Endothelial cell of umbilical vein (primary cell): ENCODE data around the gene KRR1. TPM values are rescaled to one million over a fixed set of nuclear protein-coding genes. Genes with fewer than 3 reads are reported as not detected.
"Not testable (repeated sequence)": the region's sequence is repeated elsewhere in the genome, so short reads cannot be mapped to it uniquely, and the experiment has no call there.

ENCODE experiments used
- BruUV-seq: library from RNA; stranded (reverse); fragments of 400-500 nt; replicated peaks from 2 replicates; lab custom pipeline; 2021; lab: Mats Ljungman, UMichigan
- CTCF ChIA-PET: fragments of 300-600, 350-600 bp; sonication (Branson Sonifier 250); formaldehyde crosslinking; loops from one replicate; lab custom pipeline; 2021; ENCODE audit warnings: antibody characterized with exemption, inconsistent platforms; lab: Charles Lee
- POLR2A ChIA-PET: fragments of 300-600, 350-600 bp; sonication (Branson Sonifier 250); formaldehyde crosslinking; loops from one replicate; lab custom pipeline; 2021; ENCODE audit warnings: antibody characterized with exemption, inconsistent platforms; lab: Charles Lee
- DNase-seq: peaks from one replicate; pipeline ENCODE4 v3.0.0-alpha.2; 2011; ENCODE audit warnings: low read depth, low spot score
- FAIRE-seq: peaks from 2 replicates; lab custom pipeline; 2011; peaks lifted over from hg19 to GRCh38; lab: Jason Lieb, UNC
- H2AFZ ChIP-seq: 2 replicates; pipeline ENCODE4 v1.6.0; 2012; ENCODE audit warnings: low read depth, low read length, control low read depth, inconsistent platforms
- H3K27ac ChIP-seq: 2 replicates; pipeline ENCODE4 v1.5.1; 2011; ENCODE audit warnings: low read depth, mild to moderate bottlenecking, control low read depth, low read length, moderate library complexity; ENCODE audit not compliant: insufficient read depth
- H3K27me3 ChIP-seq, 2 experiments: 2 replicates each; pipeline versions ENCODE4 v1.6.0 to v1.6.1; 2011; ENCODE audit warnings: low read length in 2 of 2, mixed read lengths in 1 of 2; ENCODE audit not compliant: control insufficient read depth in 2 of 2, insufficient read depth in 2 of 2
- H3K36me3 ChIP-seq, 2 experiments: 2 replicates in 1 of 2; 3 replicates in 1 of 2; pipeline ENCODE4 v1.5.1; 2011; ENCODE audit warnings: low read length in 2 of 2, mild to moderate bottlenecking in 1 of 2, moderate library complexity in 1 of 2; ENCODE audit not compliant: control insufficient read depth in 2 of 2, insufficient read depth in 2 of 2; ENCODE audit errors: extremely low read depth in 1 of 2
- H3K4me1 ChIP-seq: 3 replicates; pipeline ENCODE4 v1.5.1; 2011; ENCODE audit warnings: mild to moderate bottlenecking, low read length; ENCODE audit not compliant: control insufficient read depth, insufficient read depth; ENCODE audit errors: extremely low read depth
- H3K4me2 ChIP-seq: 2 replicates; pipeline ENCODE4 v1.6.1; 2011; ENCODE audit warnings: low read length, control low read depth, mixed read lengths; ENCODE audit not compliant: insufficient read depth
- H3K4me3 ChIP-seq, 3 experiments: fragments of 200-600 bp in 1 of 3; sonication (generic), shearing (Covaris generic) in 1 of 3; replicated peaks in 1 of 3; 2 replicates each; pipeline ENCODE4 v1.5.1; 2011 to 2016; ENCODE audit warnings: control low read depth in 3 of 3, low read length in 3 of 3, mild to moderate bottlenecking in 2 of 3, inconsistent platforms in 1 of 3, low read depth in 1 of 3, moderate library complexity in 1 of 3; ENCODE audit not compliant: insufficient read depth in 1 of 3
- H3K79me2 ChIP-seq: 2 replicates; pipeline ENCODE4 v1.6.0; 2012; ENCODE audit warnings: low read length, inconsistent platforms; ENCODE audit not compliant: control insufficient read depth, insufficient read depth
- H3K9ac ChIP-seq: replicated peaks from 2 replicates; pipeline ENCODE3; 2011; ENCODE audit warnings: low read length, control low read depth; ENCODE audit not compliant: insufficient read depth; ENCODE audit errors: extremely low read depth
- H3K9me1 ChIP-seq: replicated peaks from 3 replicates; pipeline ENCODE4 v1.6.0; 2011; ENCODE audit warnings: mild to moderate bottlenecking, low read length; ENCODE audit not compliant: control insufficient read depth, insufficient read depth; ENCODE audit errors: extremely low read depth
- H3K9me3 ChIP-seq: replicated peaks from 2 replicates; pipeline ENCODE4 v1.5.1; 2012; ENCODE audit warnings: low read length, inconsistent platforms; ENCODE audit not compliant: control insufficient read depth, insufficient read depth
- H4K20me1 ChIP-seq: replicated peaks from 2 replicates; pipeline ENCODE3; 2011; ENCODE audit warnings: mild to moderate bottlenecking, low read length; ENCODE audit not compliant: control insufficient read depth, insufficient read depth; ENCODE audit errors: extremely low read depth
- FOS ChIP-seq: IDR thresholded peaks from 2 replicates; pipeline ENCODE4 v1.6.1; 2011; ENCODE audit warnings: mild to moderate bottlenecking, low read length, moderate library complexity, borderline replicate concordance; ENCODE audit not compliant: insufficient read depth
- GATA2 ChIP-seq: IDR thresholded peaks from 2 replicates; pipeline ENCODE4 v1.7.0; 2011; ENCODE audit warnings: low read depth, mild to moderate bottlenecking, moderate library complexity, mixed read lengths, low read length; ENCODE audit not compliant: insufficient read length, insufficient read depth
- JUN ChIP-seq: IDR thresholded peaks from 2 replicates; pipeline ENCODE4 v1.6.1; 2011; ENCODE audit warnings: borderline replicate concordance, low read depth; ENCODE audit not compliant: insufficient read length, insufficient read depth
- dilution Hi-C: fragments of 300-500 bp; cut with MboI; formaldehyde crosslinking; loops from one replicate; pipeline ENCODE4 v1.15.0; 2019; ENCODE audit warnings: low sequenced_read_pairs; ENCODE audit not compliant: extremely low pct_ligation_motif_present
- intact Hi-C: fragments of 100-400 bp; cut with micrococcal nuclease; formaldehyde crosslinking; loops from one replicate; pipeline ENCODE4 v1.10.0; 2022
- polyA plus RNA-seq, 4 experiments: library from polyadenylated mRNA; depleted of rRNA in 3 of 4; stranded (reverse) in 3 of 4; unstranded in 1 of 4; fragments of >200 nt; gene quantifications; 2 replicates each; pipeline versions ENCODE4 v1.2.1 to v1.2.3, GENCODE V29; 2011 to 2012; ENCODE audit warnings: missing spikeins in 1 of 4
- total RNA-seq: library from RNA; stranded (reverse); gene quantifications from 2 replicates; pipeline ENCODE4 v1.2.3, GENCODE V29; 2021
- TF ChIP-seq, protein P1 (sequence below), 2 donors: IDR thresholded peaks; 1 replicate in 1 of 2; 2 replicates in 1 of 2; pipeline ENCODE4 v1.5.1; 2011; ENCODE audit warnings: low read length in 2 of 2, mild to moderate bottlenecking in 2 of 2, moderate library complexity in 2 of 2, control low read depth in 1 of 2, inconsistent platforms in 1 of 2, low read depth in 1 of 2; ENCODE audit not compliant: insufficient read depth in 1 of 2; ENCODE audit errors: extremely low read depth in 1 of 2

KRR1 gene
- total and polyA plus RNA-seq, 2 donors (not counting 3 experiments of a cell fraction or from before 2014, with no cell fraction given), result 5.9 to 49.3 TPM

DNA sequence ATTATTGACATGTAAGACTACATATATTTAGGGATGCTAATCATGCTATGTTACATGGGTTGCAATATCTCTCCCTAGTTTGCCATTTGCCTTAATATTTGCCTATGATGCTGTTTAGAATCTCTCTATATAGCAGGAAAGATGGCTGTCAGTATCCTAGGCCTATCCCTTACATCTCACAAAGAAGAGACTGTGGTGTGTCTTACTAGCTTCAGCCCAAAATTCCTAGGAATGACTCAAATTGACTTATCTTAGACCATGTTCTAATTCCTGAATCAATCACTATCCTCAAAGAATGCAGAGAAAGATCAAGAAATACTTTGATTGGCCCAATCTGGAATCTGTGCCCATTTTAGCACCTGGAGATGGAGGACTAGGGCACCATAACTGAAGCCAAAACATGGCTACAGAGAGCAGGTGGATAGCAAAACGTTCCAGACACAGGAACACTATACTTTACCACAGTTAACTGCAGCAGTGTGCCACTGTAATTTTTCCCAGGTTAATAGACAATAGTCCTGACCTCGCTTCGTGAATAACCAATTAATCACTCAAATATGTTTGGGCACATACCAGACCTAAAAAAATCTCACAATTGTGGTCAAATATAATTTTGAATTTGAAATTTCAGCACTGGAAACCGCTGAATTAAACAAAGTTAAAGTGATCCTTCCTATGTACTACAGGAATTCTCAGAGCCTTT lies 63.6 kb downstream of the KRR1 start:
- Histone ChIP-seq H2AFZ (no peak overlapping the region), H3K4me2 (peak overlapping the region; percentile 2), H3K79me2 (no peaks in the 10 kb centered on the region), H3K4me1 (peaks cover 9% of the 10 kb centered on the region), H3K9ac (no peak overlapping the region), H3K27ac (no peak overlapping the region), H3K36me3 (no peaks in the 10 kb centered on the region), H3K4me3 (no peak overlapping the region), H3K9me1 (no peaks in the 10 kb centered on the region), H3K9me3 (no peaks in the 10 kb centered on the region), H4K20me1 (no peaks in the 10 kb centered on the region), H3K27me3 (no peaks in the 10 kb centered on the region)
- ChIA-PET CTCF (interaction anchor here (0.9 to 1.5 kb wide), 3 partner anchors 11 to 113 kb away, joined by 3 to 4 read pairs (median 4); partner anchors contain the start of gene GLIPR1L1), POLR2A (interaction anchor here (1.1 kb wide), 1 partner anchor 33 kb away, joined by 3 read pairs; the partner anchor contains the start of gene GLIPR1)
- no peak for TF ChIP-seq GATA2
- DNase-seq (no peak), FAIRE-seq (no peak)
- intact Hi-C loops, result loop anchor here (2.0 kb wide), 1 partner anchor 33 kb away; the partner anchor contains the start of gene GLIPR1
- dilution Hi-C loops, result no loop called here
- BruUV-seq, result no TSS peak

DNA sequence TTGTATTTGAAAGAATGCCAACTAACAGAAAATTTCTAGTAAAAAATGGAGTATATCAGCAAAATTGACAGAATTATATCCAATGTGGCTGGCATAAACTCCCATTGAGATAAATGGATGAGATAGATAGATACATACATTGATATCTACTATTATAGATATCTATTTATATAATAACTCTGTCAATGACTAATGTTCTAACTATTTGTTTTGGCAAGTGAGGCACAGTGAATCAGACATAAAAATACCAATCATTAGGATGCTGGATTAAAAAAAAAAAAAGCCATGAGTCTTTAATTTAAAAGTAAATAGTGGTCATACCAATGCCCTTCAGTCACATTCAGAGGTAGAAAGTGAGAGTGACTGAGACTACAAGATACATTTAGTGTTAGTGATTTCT lies 64.6 kb downstream of the KRR1 start:
- no peak overlapping the region for H2AFZ ChIP-seq
- intact Hi-C loops, result loop anchor here (2.0 kb wide), 1 partner anchor 34 kb away; the partner anchor contains the start of gene GLIPR1
- no peak overlapping the region for H3K27ac ChIP-seq

DNA sequence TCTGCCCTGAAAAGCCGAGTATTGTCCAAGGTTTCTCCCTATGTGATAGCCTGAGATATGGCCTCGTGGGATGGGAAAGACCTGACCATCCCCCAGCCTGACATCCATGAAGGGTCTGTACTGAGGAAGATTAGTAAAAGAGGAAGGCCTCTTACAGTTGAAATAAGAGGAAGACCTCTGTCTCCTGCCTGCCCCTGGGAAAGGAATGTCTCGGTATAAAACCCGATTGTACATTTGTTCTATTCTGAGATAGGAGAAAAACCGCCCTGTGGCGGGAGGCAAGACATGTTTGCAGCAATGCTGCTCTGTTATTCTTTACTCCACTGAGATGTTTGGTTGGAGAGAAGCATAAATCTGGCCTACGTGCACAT lies 66.3 kb downstream of the KRR1 start:
- intact Hi-C loops, H3K4me1 ChIP-seq, H3K4me3 ChIP-seq, POLR2A ChIA-PET, dilution Hi-C loops, FAIRE-seq, H3K79me2 ChIP-seq, H2AFZ ChIP-seq, H3K9ac ChIP-seq, H3K9me1 ChIP-seq, BruUV-seq, H4K20me1 ChIP-seq, H3K9me3 ChIP-seq, DNase-seq, H3K4me2 ChIP-seq, CTCF ChIA-PET, H3K27me3 ChIP-seq, H3K27ac ChIP-seq, H3K36me3 ChIP-seq: not testable (repeated sequence)

More for the DNA sequence above, 64.6 kb downstream of the KRR1 start:
- POLR2A ChIA-PET, result interaction anchor here (1.1 kb wide), 2 partner anchors 34 to 36 kb away, joined by 3 to 4 read pairs; partner anchors contain the start of gene GLIPR1
- Histone ChIP-seq H3K4me2 (no peak overlapping the region), H3K36me3 (no peaks in the 10 kb centered on the region), H4K20me1 (no peaks in the 10 kb centered on the region), H3K4me3 (no peak overlapping the region), H3K9me3 (no peaks in the 10 kb centered on the region), H3K9ac (no peak overlapping the region), H3K79me2 (no peaks in the 10 kb centered on the region), H3K4me1 (peaks cover 9% of the 10 kb centered on the region), H3K9me1 (no peaks in the 10 kb centered on the region), H3K27me3 (no peaks in the 10 kb centered on the region)
- TF ChIP-seq FOS (peak; percentile 65), GATA2 (no peak), JUN (no peak)
- TF ChIP-seq, protein P1, sequence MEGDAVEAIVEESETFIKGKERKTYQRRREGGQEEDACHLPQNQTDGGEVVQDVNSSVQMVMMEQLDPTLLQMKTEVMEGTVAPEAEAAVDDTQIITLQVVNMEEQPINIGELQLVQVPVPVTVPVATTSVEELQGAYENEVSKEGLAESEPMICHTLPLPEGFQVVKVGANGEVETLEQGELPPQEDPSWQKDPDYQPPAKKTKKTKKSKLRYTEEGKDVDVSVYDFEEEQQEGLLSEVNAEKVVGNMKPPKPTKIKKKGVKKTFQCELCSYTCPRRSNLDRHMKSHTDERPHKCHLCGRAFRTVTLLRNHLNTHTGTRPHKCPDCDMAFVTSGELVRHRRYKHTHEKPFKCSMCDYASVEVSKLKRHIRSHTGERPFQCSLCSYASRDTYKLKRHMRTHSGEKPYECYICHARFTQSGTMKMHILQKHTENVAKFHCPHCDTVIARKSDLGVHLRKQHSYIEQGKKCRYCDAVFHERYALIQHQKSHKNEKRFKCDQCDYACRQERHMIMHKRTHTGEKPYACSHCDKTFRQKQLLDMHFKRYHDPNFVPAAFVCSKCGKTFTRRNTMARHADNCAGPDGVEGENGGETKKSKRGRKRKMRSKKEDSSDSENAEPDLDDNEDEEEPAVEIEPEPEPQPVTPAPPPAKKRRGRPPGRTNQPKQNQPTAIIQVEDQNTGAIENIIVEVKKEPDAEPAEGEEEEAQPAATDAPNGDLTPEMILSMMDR (IDR thresholded peaks at IDR 0.05; ENCODE audit: extremely low read depth in 1 of 2, insufficient read depth in 1 of 2, low read depth in 1 of 2, low read length in 2 of 2), result no peak
- DNase-seq (peak; percentile 52), FAIRE-seq (no peak)
- CTCF ChIA-PET, result interaction anchor here (0.9 to 1.6 kb wide), 6 partner anchors 10 to 112 kb away, joined by 3 to 5 read pairs (median 4); partner anchors contain the start of genes GLIPR1, GLIPR1L1 and GLIPR1L2
- dilution Hi-C loops, result no loop called here
- BruUV-seq, result no TSS peak
